HG03565 (cell line): ENCODE results near the gene CXorf49.
"Not testable (repeated sequence)": the region's sequence is repeated elsewhere in the genome, so short reads cannot be mapped to it uniquely, and the experiment has no call there.

Source experiments
- ATAC-seq: cut with Tn5 transposase; IDR thresholded peaks from one replicate; pipeline ENCODE4 v1.9.1; 2021; ENCODE audit warnings: mild to moderate bottlenecking, moderate library complexity; ENCODE audit not compliant: unreplicated experiment

Gene CXorf49

GRCh38 chrX:71718185-71718584, at the start of gene CXorf49:
CXorf49 (minus strand) TSS chrX:71718285; CDS start chrX:71718151, 134 bp downstream.
- not testable (repeated sequence) for ATAC-seq

DNA sequence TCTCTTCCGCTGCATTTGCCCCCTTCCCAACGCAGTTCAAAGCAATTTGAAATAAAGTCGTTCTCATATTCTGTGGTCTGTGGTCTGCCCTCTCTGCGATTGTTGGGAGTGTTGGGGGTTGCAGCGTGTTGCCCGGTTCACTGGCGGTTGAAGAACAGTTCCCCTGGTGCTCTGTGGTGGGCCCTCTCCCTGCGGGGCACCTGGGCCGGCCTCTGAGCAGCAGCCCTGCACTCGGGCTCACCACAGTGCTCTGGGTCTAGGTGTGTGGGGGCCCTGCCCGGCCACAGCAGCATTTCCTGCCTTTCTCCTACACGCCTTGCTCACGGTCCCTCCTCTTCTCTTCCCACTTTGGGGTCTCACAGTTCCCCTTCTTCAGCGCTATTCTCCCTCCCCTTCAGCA, 49.0 kb upstream of the CXorf49 start:
- not testable (repeated sequence) for ATAC-seq

- not testable (repeated sequence) for ATAC-seq
Observed at GRCh38 chrX:71765613-71766012, 47.5 kb upstream of the CXorf49 start.

- not testable (repeated sequence) for ATAC-seq
Observed at GRCh38 chrX:71764832-71765231, 46.7 kb upstream of the CXorf49 start.

GRCh38 chrX:71763049-71763448, 45.0 kb upstream of the CXorf49 start, which contains the start of gene CXorf49B:
CXorf49B (plus strand) TSS chrX:71763349; CDS start chrX:71763424, 75 bp downstream.
- not testable (repeated sequence) for ATAC-seq

- not testable (repeated sequence) for ATAC-seq
Observed at GRCh38 chrX:71760688-71761281, 42.7 kb upstream of the CXorf49 start.

GRCh38 chrX:71720289-71720886, 2.3 kb upstream of the CXorf49 start:
- ATAC-seq, result not testable (repeated sequence)

- not testable (repeated sequence) for ATAC-seq
Observed at GRCh38 chrX:71719195-71719594, 1.1 kb upstream of the CXorf49 start.

DNA sequence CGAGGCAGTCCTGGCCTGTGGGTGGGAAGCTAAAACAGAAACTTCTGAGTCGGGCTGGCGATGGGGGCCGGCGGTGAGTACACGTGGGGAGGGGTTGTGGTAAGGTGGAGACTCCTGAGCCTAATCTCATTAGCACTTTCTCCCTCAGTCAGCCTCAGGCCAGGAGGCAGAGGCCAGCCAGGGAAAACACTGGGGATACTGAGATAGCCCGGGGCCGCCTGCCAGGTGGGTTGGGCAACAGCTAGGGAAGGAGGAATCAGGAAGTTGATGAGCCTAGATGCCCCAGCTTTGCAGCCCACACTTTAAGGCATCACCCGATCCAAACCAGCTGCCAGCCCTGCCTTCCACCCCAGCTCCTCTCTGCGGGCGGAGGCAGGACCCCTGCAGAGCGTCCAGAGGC, 1.8 kb downstream of the CXorf49 start:
- ATAC-seq, result not testable (repeated sequence)

DNA sequence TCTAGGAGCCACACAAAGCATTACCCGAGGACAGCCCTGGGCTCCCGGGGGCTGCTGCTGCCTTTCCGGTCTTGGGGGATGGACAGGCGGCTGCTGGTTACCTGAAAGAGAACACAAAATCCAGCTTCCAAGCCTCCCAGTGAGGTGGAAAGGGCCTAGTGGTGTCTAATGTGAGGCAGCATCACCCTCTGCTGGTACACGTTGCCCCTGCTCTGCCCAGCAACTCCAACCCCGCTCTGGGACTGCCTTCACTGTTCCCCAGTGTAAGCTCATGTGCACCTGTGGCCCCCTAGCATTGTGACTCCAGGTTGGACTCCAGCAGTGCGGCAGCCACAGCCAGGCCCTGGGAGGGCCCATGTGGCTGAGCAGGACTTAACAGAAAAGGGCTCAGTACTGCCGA, 2.5 kb downstream of the CXorf49 start:
- not testable (repeated sequence) for ATAC-seq

- ATAC-seq, result not testable (repeated sequence)
Observed at GRCh38 chrX:71714064-71714463, 4.0 kb downstream of the CXorf49 start.

GRCh38 chrX:71702853-71703252, 15.2 kb downstream of the CXorf49 start:
- ATAC-seq, result not testable (repeated sequence)

DNA sequence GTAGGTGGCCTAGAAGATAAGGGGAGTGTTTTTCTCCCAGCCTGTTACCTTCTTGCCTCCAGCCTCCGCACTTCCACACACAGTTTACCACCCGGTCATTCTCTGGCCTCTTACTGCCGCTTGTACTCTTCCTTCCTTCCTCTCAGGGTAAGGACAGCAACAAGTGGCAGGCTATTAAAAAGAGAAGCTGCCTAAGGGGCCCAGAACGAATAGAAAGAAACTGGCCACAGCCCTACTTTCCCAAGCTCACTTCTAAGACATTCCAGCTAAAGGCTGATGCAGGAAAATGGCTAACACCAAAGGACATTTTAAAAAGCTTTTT, 19.1 kb downstream of the CXorf49 start:
- ATAC-seq, result not testable (repeated sequence)

- ATAC-seq, result not testable (repeated sequence)
Observed at GRCh38 chrX:71698299-71699022, 19.6 kb downstream of the CXorf49 start.

DNA sequence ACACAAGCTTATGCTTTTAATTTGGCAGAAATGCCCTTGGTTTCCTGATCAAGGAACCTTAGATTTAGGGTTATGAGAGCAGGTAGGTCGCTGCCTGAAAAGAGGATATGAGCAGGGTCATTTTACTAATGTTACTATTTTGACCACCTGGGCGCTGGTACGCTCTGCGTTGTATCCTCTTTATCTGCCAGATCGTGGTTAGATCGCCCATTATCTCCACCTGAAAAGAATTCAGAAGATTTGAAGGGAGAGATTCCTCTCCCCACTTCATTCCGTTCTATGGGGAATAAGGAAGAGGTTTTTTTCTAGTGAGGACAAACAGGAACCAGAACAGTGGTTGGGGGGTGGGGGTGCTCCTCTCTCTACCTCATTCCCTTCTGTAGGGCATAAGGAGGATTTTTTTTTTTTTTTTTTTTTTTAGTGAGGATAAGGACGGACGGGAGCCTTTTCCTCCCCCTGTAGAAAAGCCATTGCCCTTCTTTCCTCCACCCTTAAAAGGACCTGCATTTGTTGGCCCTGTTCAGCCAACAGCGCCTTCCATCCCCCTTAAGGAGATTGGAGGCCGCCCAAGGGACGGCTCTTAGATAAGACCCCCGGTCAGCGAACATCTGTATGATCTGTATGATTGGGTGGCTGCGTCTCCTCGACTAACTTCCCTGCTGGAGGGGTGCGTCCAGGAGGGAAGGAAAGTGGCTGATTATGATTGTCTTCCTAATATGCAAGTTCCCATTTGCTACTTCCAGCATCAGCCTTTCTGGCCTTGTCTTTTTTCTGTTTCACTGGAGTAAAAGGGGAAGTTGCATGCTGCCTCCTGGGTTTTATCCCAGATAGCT, 20.4 kb downstream of the CXorf49 start:
- ATAC-seq, result not testable (repeated sequence)

DNA sequence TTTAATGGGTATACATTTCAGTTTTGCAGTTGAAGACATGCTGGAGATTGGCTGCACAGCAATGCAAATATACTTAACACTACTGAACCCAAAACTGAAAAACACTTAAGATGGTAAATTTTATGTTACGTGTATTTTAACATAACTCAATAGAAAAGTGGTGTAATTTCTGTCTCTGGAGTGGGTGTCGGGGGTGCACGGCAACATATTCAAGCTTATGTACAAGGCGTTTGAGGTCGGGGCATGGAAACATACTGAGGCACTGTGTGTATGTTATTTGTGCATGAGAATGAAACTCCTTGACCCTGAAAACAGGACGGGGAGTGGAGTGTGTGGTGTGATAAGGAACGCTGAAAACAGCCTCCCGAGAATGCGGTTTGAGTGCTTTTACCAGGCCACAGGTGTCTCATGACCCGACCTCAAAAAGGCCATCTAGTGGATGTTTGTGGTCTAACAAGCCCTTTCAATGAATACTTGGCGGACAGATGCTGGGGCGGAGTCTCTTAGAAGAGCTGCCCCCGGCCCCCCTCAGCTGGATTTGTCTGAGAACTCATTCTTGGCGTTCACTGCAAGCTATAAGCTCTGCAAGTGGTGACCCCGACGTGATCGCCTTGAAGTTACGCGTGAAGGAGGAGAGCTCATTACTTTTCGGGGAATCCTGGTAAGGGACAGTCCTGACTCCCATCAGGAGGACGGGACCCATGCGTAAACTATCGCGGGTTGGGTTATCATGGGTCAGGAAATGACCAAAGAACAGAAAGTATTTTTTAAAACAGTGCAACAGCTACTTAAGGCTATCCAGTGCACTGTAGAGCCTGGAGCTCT, 21.2 kb downstream of the CXorf49 start:
- ATAC-seq, result not testable (repeated sequence)

GRCh38 chrX:71679575-71680207, 38.4 kb downstream of the CXorf49 start:
- no peak for ATAC-seq

DNA sequence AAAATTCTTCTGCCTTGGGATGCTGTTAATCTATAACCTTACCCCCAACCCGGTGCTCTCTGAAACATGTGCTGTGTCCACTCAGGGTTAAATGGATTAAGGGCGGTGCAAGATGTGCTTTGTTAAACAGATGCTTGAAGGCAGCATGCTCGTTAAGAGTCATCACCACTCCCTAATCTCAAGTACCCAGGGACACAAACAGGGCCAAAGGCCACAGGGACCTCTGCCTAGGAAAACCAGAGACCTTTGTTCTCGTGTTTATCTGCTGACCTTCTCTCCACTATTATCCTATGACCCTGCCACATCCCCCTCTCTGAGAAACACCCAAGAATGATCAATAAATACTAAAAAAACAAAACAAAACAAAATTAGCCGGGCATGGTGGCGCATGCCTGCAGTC, 40.9 kb downstream of the CXorf49 start:
- not testable (repeated sequence) for ATAC-seq

DNA sequence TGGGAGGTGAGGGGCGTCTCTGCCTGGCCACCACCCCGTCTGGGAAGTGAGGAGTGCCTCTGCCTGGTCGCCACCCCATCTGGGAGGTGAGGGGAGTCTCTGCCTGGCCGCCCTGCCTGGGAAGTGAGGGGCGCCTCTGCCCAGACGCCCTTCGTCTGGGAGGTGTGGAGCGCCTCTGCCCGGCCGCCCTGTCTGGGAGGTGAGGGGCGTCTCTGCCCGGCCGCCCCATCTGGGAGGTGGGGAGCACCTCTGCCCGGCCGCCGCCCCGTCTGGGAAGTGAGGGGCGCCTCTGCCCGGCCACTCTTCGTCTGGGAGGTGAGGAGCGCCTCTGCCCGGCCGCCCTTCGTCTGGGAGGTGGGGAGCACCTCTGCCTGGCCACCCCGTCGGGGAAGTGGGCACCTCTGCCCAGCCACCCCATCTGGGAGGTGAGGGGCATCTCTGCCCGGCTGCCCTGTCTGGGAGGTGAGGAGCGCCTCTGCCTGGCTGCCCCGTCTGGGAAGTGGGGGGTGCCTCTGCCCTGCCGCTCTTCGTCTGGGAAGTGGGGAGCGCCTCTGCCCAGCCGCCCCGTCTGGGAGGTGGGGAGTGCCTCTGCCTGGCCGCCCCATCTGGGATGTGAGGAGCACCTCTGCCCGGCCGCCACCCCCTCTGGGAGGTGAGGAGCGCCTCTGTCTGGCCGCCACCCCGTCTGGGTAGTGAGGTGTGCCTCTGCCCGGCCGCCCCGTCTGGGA, 41.9 kb downstream of the CXorf49 start:
- ATAC-seq, result not testable (repeated sequence)
